ENCODE results near the gene LLGL1. TPM values are rescaled to one million over a fixed set of nuclear protein-coding genes. Genes with fewer than 3 reads are reported as not detected.

Gene LLGL1
- total and polyA plus RNA-seq, 7 experiments from 2014 or later: 0.89 to 21.6 (median 13.6) TPM

GRCh38 chr17:18181358-18181757 lies 44.1 kb upstream of the LLGL1 start:
- POLR2A ChIA-PET: interaction anchor here (1.1 kb wide), 1 partner anchor 16 kb away, joined by 4 read pairs; no protein-coding TSS in a partner anchor
- peak overlapping the region; percentile 96 to 99 (median 98) for H3K27ac Mint-ChIP-seq

GRCh38 chr17:18182110-18182977 lies 43.1 kb upstream of the LLGL1 start:
- peaks cover 0 to 20% (median 7%) of the 10 kb centered on the region in 5 donors for H3K36me3 Mint-ChIP-seq
- intact Hi-C loops (cut with micrococcal nuclease): loop anchor here (2.0 to 10.0 kb wide), 6 partner anchors 210 to 1795 kb away; partner anchors contain the start of genes AKAP10 (in 1 of the 2), COPS3 (in 1 of the 2), DRC3 (in 1 of the 2) and MAPK7 (in 1 of the 2)
- H3K4me1 ChIP-seq (ENCODE audit: control insufficient read depth in 2 of 2, insufficient read depth in 2 of 2, low read length in 2 of 2): peaks cover 24 to 28% of the 10 kb centered on the region in 2 donors
- no peaks in the 10 kb centered on the region for H3K27me3 ChIP-seq (ENCODE audit: control insufficient read depth in 2 of 2, insufficient read depth in 2 of 2, low read length in 2 of 2)
- peak overlapping the region; percentile 83 to 99 (median 94) for H3K4me3 Mint-ChIP-seq
- H3K4me3 ChIP-seq (ENCODE audit: low read length): peak overlapping the region; percentile 78
- peaks cover 0 to 6% (median 0%) of the 10 kb centered on the region in 3 experiments for H3K36me3 ChIP-seq (ENCODE audit: control insufficient read depth in 2 of 3, insufficient read depth in 3 of 3, low read length in 3 of 3)
- H3K27me3 Mint-ChIP-seq: peaks cover 0 to 3% (median 0%) of the 10 kb centered on the region in 5 donors
- ChIA-PET POLR2A (interaction anchor here (0.7 to 4.1 kb wide), 11 partner anchors 12 to 210 kb away, joined by 3 to 29 read pairs (median 4); partner anchors contain the start of genes DRC3 and TOM1L2), CTCF (interaction anchor here (0.5 kb wide), 1 partner anchor 20 kb away, joined by 5 read pairs; no protein-coding TSS in a partner anchor)
- ATAC-seq: no peak
- peak in 1 of 9 donors; percentile 19 for DNase-seq
- peak overlapping the region; percentile 93 for H3K27ac ChIP-seq (ENCODE audit: low read depth, low read length)
- no peaks in the 10 kb centered on the region for H3K9me3 ChIP-seq (ENCODE audit: control insufficient read depth in 2 of 3, low read length in 3 of 3)
- peaks cover 28 to 48% (median 34%) of the 10 kb centered on the region in 7 donors for H3K4me1 Mint-ChIP-seq
- H3K27ac Mint-ChIP-seq: peak overlapping the region; percentile 96 to 99 (median 98)
- H3K9me3 Mint-ChIP-seq: peaks cover 0 to 4% (median 0%) of the 10 kb centered on the region in 11 donors

More at GRCh38 chr17:18181358-18181757, 44.1 kb upstream of the LLGL1 start:
- CTCF ChIA-PET: no interaction called here
- Mint-ChIP-seq H3K9me3 (peaks cover 0 to 4% (median 0%) of the 10 kb centered on the region in 11 donors), H3K4me1 (peaks cover 18 to 38% (median 24%) of the 10 kb centered on the region in 7 donors), H3K36me3 (peaks cover 0 to 16% (median 3%) of the 10 kb centered on the region in 5 donors), H3K27me3 (peaks cover 0 to 3% (median 0%) of the 10 kb centered on the region in 5 donors), H3K4me3 (peak overlapping the region in 4 of 10 donors; percentile 63 to 99 (median 94))
- Histone ChIP-seq H3K36me3 (ENCODE audit: control insufficient read depth in 2 of 3, insufficient read depth in 3 of 3, low read length in 3 of 3) (peaks cover 0 to 4% (median 0%) of the 10 kb centered on the region in 3 experiments), H3K4me1 (ENCODE audit: control insufficient read depth in 2 of 2, insufficient read depth in 2 of 2, low read length in 2 of 2) (peaks cover 14 to 20% of the 10 kb centered on the region in 2 donors), H3K9me3 (ENCODE audit: control insufficient read depth in 2 of 3, low read length in 3 of 3) (no peaks in the 10 kb centered on the region), H3K4me3 (ENCODE audit: low read length) (no peak overlapping the region), H3K27ac (ENCODE audit: low read depth, low read length) (peak overlapping the region; percentile 93), H3K27me3 (ENCODE audit: control insufficient read depth in 2 of 2, insufficient read depth in 2 of 2, low read length in 2 of 2) (no peaks in the 10 kb centered on the region)
- intact Hi-C loops (cut with micrococcal nuclease): loop anchor here (5.0 to 10.0 kb wide), 3 partner anchors 673 to 1796 kb away; partner anchors contain the start of genes AKAP10 (in 1 of the 2), MAPK7 (in 1 of the 2) and PRPSAP2 (in 1 of the 2)
- DNase-seq (peak in 1 of 9 donors; percentile 56), ATAC-seq (no peak)

DNA sequence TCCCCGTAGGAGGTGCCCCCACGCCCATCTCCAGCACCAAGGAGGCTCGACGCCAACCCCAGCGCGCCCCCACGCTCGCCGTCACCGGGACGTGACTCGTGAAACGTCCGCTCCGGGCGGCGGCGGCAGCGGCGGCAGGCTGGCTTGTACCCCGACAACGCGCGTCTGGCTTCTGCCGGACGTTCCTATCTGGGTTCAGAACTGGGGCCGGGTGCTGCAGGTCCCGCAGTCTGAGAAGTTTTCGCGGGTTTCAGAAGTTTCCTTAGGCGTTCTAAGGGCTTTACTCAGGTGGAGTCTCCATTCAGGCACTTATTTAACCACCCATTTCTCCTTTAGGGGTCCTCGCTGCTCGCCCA lies 42.5 kb upstream of the LLGL1 start:
- intact Hi-C loops (cut with micrococcal nuclease): loop anchor here (1.0 to 10.0 kb wide), 16 partner anchors 25 to 1794 kb away; partner anchors contain the start of genes ATPAF2 (in 2 of the 2), DRC3 (in 2 of the 2), DRG2 (in 2 of the 2) and GID4 (in 2 of the 2)
- POLR2A ChIA-PET: interaction anchor here (0.7 to 4.1 kb wide), 11 partner anchors 13 to 210 kb away, joined by 3 to 29 read pairs (median 5); partner anchors contain the start of genes DRC3 and TOM1L2

DNA sequence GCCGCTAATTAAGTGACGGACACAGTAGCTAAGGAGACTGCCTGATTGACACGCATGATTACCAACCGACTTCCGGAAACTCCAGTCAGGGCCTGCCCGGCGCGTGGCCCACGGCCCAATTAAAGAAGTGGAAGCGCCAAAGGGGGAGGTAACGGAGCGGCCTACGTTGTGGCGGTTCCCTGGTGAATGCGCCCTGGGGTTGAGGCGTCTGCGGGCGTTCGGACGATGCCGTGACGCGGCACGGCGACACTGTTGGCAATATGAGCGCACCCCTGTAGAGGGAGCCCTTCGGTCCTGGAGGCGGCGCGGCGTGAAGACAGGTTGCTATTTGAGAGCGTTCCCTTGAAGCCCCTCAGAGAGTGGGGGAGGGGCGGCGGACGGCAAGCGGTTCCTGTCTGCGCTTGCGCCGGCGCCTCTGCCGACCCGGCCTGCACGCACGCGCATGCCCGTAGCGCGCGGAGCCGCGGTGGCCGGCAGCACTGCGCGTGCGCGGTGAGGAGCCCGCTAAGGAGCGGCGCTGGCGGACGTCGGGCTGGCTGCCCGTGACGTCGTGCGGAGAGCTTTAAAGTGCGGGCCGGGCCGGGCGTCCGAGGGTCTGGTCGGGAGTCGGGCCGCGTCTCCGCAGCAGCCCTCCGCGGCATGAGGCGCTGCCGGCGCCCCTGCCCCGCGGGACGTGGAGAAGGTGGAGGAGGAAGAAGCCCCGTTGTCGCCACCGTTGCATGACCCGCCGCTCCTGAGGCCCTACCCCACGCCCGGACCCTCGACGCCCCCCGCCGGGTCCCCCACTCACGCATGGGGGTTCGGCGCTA lies 41.9 kb upstream of the LLGL1 start, which contains the start of gene ALKBH5:
Gene ALKBH5, plus strand, starts transcription at position 495 of the 809 bp plus-strand sequence. CDS start 416 bp downstream, outside the sequence.
- Histone ChIP-seq H3K9me3 (ENCODE audit: control insufficient read depth in 2 of 3, low read length in 3 of 3) (no peaks in the 10 kb centered on the region), H3K27ac (ENCODE audit: low read depth, low read length) (peak within 1 kb of the TSS; percentile 93), H3K27me3 (ENCODE audit: control insufficient read depth in 2 of 2, insufficient read depth in 2 of 2, low read length in 2 of 2) (no peaks in the 10 kb centered on the region), H3K4me3 (ENCODE audit: low read length) (peak within 1 kb of the TSS; percentile 78), H3K4me1 (ENCODE audit: control insufficient read depth in 2 of 2, insufficient read depth in 2 of 2, low read length in 2 of 2) (peaks cover 36 to 40% of the 10 kb centered on the region in 2 donors), H3K36me3 (ENCODE audit: control insufficient read depth in 2 of 3, insufficient read depth in 3 of 3, low read length in 3 of 3) (peaks cover 0 to 16% (median 3%) of the 10 kb centered on the region in 3 experiments)
- Mint-ChIP-seq H3K4me1 (peaks cover 40 to 59% (median 46%) of the 10 kb centered on the region in 7 donors), H3K27me3 (peaks cover 0 to 3% (median 0%) of the 10 kb centered on the region in 5 donors), H3K36me3 (peaks cover 8 to 31% (median 10%) of the 10 kb centered on the region in 5 donors), H3K27ac (peak within 1 kb of the TSS; percentile 96 to 99 (median 98)), H3K9me3 (peaks cover 0 to 4% (median 0%) of the 10 kb centered on the region in 11 donors), H3K4me3 (peak within 1 kb of the TSS; percentile 83 to 99 (median 94))
- DNase-seq (peak; percentile 97 to 99 (median 99)), ATAC-seq (peak; percentile 88)
- POLR2A ChIA-PET: interaction anchor here (0.7 to 4.1 kb wide), 14 partner anchors 13 to 457 kb away, joined by 3 to 29 read pairs (median 4); partner anchors contain the start of genes DRC3 and TOM1L2
- intact Hi-C loops (cut with micrococcal nuclease): loop anchor here (1.0 to 10.0 kb wide), 16 partner anchors 25 to 1794 kb away; partner anchors contain the start of genes ATPAF2 (in 2 of the 2), DRC3 (in 2 of the 2), DRG2 (in 2 of the 2) and GID4 (in 2 of the 2)
- CTCF ChIA-PET: no interaction called here

More for the DNA sequence above, 42.5 kb upstream of the LLGL1 start:
- Mint-ChIP-seq H3K36me3 (peaks cover 4 to 25% (median 8%) of the 10 kb centered on the region in 5 donors), H3K9me3 (peaks cover 0 to 4% (median 0%) of the 10 kb centered on the region in 11 donors), H3K27ac (peak overlapping the region; percentile 96 to 99 (median 98)), H3K4me3 (peak overlapping the region; percentile 83 to 99 (median 94)), H3K4me1 (peaks cover 34 to 54% (median 40%) of the 10 kb centered on the region in 7 donors), H3K27me3 (peaks cover 0 to 3% (median 0%) of the 10 kb centered on the region in 5 donors)
- ATAC-seq: peak; percentile 34
- Histone ChIP-seq H3K4me3 (ENCODE audit: low read length) (peak overlapping the region; percentile 78), H3K4me1 (ENCODE audit: control insufficient read depth in 2 of 2, insufficient read depth in 2 of 2, low read length in 2 of 2) (peaks cover 30 to 34% of the 10 kb centered on the region in 2 donors), H3K27ac (ENCODE audit: low read depth, low read length) (peak overlapping the region; percentile 93), H3K27me3 (ENCODE audit: control insufficient read depth in 2 of 2, insufficient read depth in 2 of 2, low read length in 2 of 2) (no peaks in the 10 kb centered on the region), H3K9me3 (ENCODE audit: control insufficient read depth in 2 of 3, low read length in 3 of 3) (no peaks in the 10 kb centered on the region), H3K36me3 (ENCODE audit: control insufficient read depth in 2 of 3, insufficient read depth in 3 of 3, low read length in 3 of 3) (peaks cover 0 to 12% (median 0%) of the 10 kb centered on the region in 3 experiments)
- peak in 3 of 9 donors; percentile 68 to 87 (median 72) for DNase-seq
- CTCF ChIA-PET: no interaction called here

- ATAC-seq: peak; percentile 24
- peaks cover 43 to 64% (median 51%) of the 10 kb centered on the region in 7 donors for H3K4me1 Mint-ChIP-seq
- peaks cover 0 to 3% (median 0%) of the 10 kb centered on the region in 5 donors for H3K27me3 Mint-ChIP-seq
- POLR2A ChIA-PET: interaction anchor here (1.0 to 4.1 kb wide), 11 partner anchors 9 to 458 kb away, joined by 3 to 29 read pairs (median 4); no protein-coding TSS in a partner anchor
- Histone ChIP-seq H3K27ac (ENCODE audit: low read depth, low read length) (peak overlapping the region; percentile 93), H3K4me3 (ENCODE audit: low read length) (peak overlapping the region; percentile 78), H3K4me1 (ENCODE audit: control insufficient read depth in 2 of 2, insufficient read depth in 2 of 2, low read length in 2 of 2) (peaks cover 38 to 45% of the 10 kb centered on the region in 2 donors), H3K36me3 (ENCODE audit: control insufficient read depth in 2 of 3, insufficient read depth in 3 of 3, low read length in 3 of 3) (peaks cover 0 to 17% (median 3%) of the 10 kb centered on the region in 3 experiments), H3K27me3 (ENCODE audit: control insufficient read depth in 2 of 2, insufficient read depth in 2 of 2, low read length in 2 of 2) (no peaks in the 10 kb centered on the region), H3K9me3 (ENCODE audit: control insufficient read depth in 2 of 3, low read length in 3 of 3) (no peaks in the 10 kb centered on the region)
- intact Hi-C loops (cut with micrococcal nuclease): loop anchor here (1.0 to 10.0 kb wide), 4 partner anchors 43 to 1793 kb away; partner anchors contain the start of genes AKAP10 (in 1 of the 2), MAPK7 (in 1 of the 2) and PRPSAP2 (in 1 of the 2)
- peak overlapping the region; percentile 83 to 99 (median 94) for H3K4me3 Mint-ChIP-seq
- H3K27ac Mint-ChIP-seq: peak overlapping the region; percentile 85 to 99 (median 95)
- H3K36me3 Mint-ChIP-seq: peaks cover 8 to 32% (median 10%) of the 10 kb centered on the region in 5 donors
- peaks cover 0 to 4% (median 0%) of the 10 kb centered on the region in 11 donors for H3K9me3 Mint-ChIP-seq
- CTCF ChIA-PET: interaction anchor here (1.0 kb wide), 1 partner anchor 34 kb away, joined by 6 read pairs; no protein-coding TSS in a partner anchor
- peak; percentile 56 to 88 (median 75) for DNase-seq
Observed at GRCh38 chr17:18184143-18185031, 41.0 kb upstream of the LLGL1 start.
